A172 (cell line): Measurements from ENCODE around the gene LIF. TPM values are rescaled to one million over a fixed set of nuclear protein-coding genes. Genes with fewer than 3 reads are reported as not detected.

Experiments used
- DNase-seq: peaks from one replicate; pipeline ENCODE4 v3.0.0-alpha.2; 2015; ENCODE audit warnings: low spot score
- total RNA-seq: library from RNA; depleted of rRNA; stranded (reverse); fragments of >200 nt; shearing (Covaris generic); gene quantifications from 2 replicates; pipeline ENCODE4 v1.2.3, GENCODE V29; 2014

Gene LIF
- total RNA-seq, 1 experiment from 2014 or later: 25.4 TPM

GRCh38 chr22:30263883-30264282, 17.3 kb upstream of the LIF start:
- DNase-seq: no peak

GRCh38 chr22:30262917-30263741, 16.6 kb upstream of the LIF start:
- DNase-seq: no peak

- no peak for DNase-seq
Measured at GRCh38 chr22:30262112-30262511, 15.6 kb upstream of the LIF start.

GRCh38 chr22:30261134-30261533, 14.6 kb upstream of the LIF start:
- DNase-seq: peak; percentile 74

- DNase-seq: no peak
Measured at GRCh38 chr22:30260682-30261081, 14.1 kb upstream of the LIF start.

GRCh38 chr22:30260276-30260675, 13.7 kb upstream of the LIF start:
- no peak for DNase-seq

DNA sequence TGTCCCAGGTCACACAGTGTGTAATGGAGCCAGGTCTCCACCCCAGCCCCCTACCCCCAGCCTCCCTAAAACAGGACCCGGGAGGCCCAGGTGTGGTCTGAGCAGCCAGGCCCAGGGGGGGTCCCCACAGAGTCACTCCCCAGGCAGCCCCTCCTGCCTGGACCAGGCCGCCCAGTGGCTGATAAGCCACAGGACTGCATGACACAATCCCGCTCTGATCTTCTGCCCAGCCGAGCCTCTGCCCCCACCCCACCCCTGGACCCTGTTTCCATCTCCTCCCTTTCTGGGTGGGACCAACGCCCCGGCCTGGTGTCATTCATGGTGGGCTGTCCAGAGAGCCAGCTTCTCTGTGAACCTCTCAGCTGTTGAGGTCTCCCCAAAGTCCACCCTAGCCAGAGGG, 7.8 kb upstream of the LIF start:
- DNase-seq: no peak

GRCh38 chr22:30253205-30253852, 6.8 kb upstream of the LIF start:
- peak; percentile 88 for DNase-seq

DNA sequence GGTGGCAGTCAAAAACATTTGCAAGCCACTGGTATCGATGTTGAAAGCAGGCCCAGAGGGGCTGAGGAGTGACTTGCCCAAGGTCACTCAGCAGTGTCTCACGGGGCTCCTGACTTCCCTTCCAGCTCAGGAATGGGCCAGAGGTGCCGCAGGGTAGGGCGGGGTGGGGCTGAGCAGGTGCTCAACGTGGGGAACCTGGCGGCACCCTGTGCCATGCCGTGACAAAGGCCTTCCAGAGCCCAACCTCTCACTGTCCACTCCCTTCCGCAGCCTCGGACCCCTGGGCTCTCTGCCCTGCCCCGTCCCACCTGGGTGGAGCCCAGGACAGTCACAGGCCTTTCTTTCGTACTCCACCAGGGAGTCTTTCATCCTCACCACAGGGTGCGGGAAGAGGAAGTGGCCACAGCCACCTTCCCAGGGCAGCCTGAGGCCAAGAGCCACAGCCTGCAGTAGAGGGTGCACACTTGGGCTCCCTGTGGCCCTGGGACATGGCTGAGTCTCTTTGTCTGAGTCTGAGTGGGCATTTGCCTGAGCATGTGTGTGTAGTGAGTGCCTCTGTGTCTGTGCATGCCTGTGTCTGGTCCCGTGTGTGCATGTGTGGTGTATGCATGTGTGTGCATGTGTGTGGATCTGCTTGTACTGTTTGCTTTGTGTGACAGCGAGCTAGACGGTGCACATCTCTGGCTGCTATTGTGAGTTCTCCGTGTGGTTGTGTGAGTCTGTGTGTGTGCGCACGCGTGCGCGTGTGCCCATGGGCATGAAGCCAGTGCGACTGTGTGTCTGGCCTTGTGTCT, 6.0 kb upstream of the LIF start:
- DNase-seq: peak; percentile 78

GRCh38 chr22:30251711-30252110, 5.2 kb upstream of the LIF start:
- DNase-seq: peak; percentile 75

DNA sequence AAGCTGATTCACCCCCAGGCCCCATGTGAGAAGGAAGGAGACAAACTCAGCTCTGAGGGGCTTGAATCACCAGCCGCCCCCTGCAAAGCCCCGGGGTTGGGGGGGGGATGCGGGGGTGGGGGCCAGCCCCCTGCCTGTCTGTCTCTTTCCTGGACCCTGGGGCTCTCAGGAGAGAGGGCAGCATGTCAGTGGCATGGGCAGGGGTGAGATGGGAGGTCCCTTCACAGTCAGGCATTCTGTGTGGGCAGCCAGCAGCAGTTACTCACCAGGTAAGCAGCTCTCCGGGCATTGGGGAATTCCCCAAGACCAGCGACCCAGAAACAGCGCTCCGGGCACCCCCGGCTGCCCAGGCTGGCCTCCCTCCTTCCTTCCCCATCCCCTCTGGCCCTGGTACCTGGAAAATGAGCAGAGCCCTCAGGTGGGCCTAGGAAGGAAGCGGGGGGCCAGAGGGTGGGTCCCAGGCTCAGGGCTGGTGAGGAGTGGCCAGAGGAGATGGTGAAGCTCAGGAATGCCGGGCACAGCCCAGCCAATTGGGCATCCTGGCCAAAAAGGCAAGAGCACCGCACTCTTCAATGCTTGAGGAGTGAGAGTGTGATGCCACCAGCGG, 4.2 kb upstream of the LIF start:
- DNase-seq: peak; percentile 80

DNA sequence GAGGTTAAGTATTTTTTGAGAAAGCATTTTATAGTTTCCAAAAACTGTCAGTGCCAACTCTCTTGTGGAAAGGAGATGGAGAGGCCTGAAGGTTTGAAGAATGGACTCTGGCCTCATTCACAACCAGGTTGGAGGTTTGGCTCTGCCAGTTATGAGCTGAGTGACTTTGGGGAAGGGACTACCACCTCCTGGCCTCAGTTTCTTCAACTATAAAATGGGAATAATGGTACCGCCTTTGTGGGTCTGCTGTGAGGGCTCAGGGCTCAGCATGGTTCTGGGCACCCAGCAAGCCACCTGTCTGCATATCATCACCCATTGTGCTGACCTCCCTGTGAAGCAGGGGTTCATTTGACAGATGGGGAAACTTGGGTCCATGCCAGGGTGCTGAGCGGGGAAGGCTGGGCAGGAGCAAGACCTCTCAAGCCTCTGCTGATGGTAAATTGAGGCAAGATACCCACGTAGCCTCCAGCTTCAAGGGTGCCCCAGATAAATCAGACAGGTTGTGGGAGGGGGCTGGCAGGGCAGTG, 3.5 kb upstream of the LIF start:
- no peak for DNase-seq

DNA sequence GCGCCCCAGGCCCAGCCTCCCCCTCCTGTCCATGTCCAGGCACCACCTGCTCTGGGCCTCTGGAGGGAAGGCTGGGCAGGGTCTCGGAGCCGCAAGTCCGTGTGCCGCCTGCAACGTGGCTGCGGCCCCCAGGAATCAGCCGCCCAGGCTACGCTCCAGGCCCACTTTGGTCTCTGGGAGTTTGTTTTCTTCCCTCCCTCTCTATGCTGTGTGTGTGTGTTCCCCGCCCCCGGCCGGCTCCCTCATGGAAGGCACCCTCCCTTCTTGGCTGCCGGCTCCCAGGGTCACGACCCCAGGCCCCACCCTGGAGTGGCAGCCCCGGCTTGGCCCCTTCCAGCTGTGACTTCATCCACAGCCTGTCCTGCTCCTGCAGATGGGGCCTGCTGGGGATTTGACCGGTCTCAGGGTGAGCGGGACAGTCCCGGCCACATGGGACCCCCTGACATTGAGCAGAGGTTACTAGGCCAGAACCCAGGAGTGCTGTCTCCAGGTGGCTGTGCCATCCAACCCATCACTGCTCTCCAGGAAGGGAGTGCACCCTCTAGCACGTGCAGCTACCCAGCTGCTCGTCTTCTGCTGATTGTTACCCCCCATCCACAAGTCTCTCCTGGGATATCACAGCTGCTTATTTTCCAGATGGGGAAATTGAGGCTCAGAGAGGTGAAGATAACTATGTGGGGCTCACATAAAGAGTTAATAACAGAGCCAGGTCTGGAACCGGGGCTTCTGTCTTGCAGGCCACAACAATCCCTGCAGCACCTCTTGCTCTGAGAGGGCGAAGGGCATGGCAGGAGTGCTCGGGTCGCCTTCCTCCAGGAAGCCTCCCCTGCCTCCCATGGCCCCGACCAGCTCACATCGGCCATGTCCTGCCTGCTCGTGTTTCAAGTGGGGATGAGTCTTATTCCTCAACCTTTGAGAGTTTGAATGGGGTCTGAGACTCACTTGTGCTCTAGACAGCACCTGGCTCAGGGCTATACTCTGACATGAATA, 2.8 kb upstream of the LIF start:
- DNase-seq: no peak

DNA sequence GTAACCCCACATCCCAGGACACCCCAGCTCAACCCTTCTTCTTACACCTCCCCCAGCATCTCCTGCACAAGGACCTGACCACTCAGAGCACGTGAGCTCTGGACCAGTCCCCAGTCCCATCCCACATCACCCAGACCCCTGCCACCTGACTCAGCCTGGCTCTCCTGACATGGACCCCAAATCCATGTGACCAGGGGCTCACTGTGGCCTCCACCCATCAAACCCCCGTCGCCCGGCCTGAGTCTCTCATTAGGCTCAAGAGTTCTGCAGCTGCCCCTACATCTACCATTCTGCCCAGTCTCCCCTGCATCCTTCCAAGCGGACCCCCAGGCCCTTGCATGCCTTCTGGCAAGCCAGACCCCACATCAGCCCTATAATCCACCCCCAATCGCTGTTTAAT, 1.9 kb upstream of the LIF start:
- DNase-seq: no peak

DNA sequence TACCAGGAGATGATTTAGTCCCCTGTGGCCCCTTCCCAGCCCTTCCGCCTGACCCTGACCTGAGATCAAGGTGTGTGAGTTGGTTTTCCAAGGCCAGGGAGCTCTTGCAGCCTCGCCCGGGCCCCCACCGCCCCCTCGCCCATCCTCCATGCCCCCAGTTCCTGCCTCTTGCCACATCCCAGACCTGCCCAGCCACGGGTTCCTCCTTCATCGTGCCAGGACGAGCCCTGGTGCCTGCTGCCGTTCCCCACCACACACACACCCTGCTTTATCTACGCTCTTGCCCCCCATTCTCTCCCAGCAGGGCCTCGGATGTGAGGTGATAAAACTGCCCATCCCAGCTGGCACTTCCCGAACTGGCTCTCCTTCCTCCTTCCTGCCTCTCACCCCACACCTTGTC, 1.4 kb upstream of the LIF start:
- DNase-seq: no peak

GRCh38 chr22:30247561-30247960, 1.0 kb upstream of the LIF start:
- DNase-seq: no peak

DNA sequence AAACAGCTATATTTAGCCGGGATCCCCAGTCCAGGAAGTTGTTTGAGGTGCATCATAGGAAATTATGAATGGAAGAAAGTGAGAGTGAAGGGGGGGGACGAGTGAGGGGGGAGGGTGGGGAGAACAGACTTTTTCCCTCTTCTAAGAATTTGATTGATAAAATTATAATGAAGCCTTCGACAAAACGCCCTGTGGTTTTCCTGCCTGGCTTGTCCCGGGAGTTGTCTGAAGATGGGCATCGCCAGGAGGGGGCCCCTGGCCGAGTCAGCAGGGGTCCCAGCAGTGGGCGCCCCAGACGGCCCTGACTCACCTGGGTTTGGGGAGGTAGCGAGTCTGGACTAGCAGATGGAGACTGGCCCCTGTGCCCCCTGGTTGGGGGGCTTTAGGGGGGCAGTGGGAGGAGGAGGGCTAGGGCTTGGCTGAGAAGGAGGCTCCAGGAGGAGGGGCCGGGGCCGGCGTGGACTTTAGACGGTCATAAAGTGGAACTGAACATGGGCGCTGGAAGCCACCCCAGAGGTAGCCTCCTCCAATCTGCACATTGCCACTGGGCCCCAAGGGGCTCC, 336 bp upstream of the LIF start:
- DNase-seq: no peak

DNA sequence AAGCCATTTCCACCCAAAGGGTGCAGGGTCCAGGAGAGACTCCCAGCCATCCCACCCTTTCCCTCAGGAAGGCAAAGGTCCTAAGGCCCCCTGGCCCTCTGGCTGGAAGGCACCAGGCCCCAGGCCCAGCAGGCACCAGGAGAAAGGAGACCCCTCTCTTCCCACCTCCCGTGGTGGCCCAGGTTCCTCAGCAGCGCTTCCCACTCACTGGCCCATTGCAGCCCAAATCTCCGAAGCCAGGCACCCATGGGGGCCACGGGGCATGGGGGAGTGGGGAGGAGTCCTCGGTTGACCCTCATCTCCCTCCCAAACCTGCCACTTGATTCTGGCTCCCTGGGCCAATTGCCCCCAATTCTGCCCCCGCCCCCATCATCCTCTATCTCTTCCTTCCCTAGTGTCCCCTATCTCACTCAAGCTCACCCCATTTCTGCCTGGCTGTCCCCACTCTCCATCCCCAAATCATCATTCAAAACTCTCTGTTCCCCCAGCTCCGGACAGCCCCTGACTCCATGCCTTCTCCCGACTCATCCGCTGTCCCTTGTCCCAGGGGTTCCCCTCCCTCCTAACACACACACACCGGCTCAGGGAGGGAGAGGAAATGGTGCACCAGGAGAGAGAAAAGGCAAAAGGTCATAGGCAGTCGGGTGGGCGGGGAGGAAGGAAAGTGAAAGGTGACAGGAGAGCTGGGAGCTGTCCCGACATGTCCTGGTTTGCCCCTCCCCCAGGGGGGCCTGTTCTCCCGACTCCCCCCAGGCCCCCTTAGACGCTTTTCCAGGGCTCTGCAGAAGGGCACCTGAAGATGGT, 1.2 kb downstream of the LIF start:
- DNase-seq: no peak

- no peak for DNase-seq
Measured at GRCh38 chr22:30244641-30245040, 1.9 kb downstream of the LIF start.

DNA sequence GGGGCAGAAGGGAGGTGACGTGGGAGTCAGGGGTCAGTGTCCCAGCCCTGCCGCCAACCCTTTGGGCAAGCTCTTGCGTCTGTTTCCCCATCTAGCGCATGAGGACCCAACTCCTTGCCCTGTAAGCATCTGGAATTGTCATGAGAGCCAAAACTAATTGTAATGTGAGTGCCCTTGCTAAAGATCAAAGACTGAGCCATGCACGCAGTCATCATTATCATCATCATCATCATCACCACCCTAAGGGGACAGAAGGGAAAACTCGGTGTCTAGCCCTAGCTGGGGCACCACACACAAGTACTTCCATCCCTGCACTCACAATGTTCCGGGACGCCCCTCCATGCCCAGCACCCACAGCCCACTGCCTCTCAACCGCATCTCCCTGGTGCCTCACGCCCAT, 2.5 kb downstream of the LIF start:
- no peak for DNase-seq
